HCT116 (cell line): ENCODE measurements around the gene TRAF3.

ENCODE experiments used
- CTCF ChIP-seq, 3 experiments: fragments of 200-600 bp in 1 of 3; sonication (generic) in 1 of 3; IDR thresholded peaks in 2 of 3; conservative IDR thresholded peaks in 1 of 3; 2 replicates each; pipeline ENCODE4 v1.5.1; 2012 to 2017; ENCODE audit warnings: low read depth in 2 of 3, low read length in 2 of 3, antibody characterized with exemption in 1 of 3, borderline replicate concordance in 1 of 3, control low read depth in 1 of 3, mild to moderate bottlenecking in 1 of 3, mixed read lengths in 1 of 3, mixed run types in 1 of 3, moderate library complexity in 1 of 3; ENCODE audit not compliant: insufficient read depth in 1 of 3
- EZH2phosphoT487 ChIP-seq: fragments of 200-600 bp; IDR thresholded peaks from 2 replicates; pipeline ENCODE4 v1.6.1; 2018; ENCODE audit warnings: antibody characterized with exemption, borderline replicate concordance
- FOSL1 ChIP-seq: IDR thresholded peaks from 2 replicates; pipeline ENCODE4 v1.6.1; 2012; ENCODE audit warnings: low read depth
- POLR2A ChIP-seq: IDR thresholded peaks from 2 replicates; pipeline ENCODE4 v1.7.0; 2011; ENCODE audit warnings: borderline replicate concordance; ENCODE audit not compliant: insufficient read depth, insufficient read length; ENCODE audit errors: extremely low read depth
- POLR2AphosphoS5 ChIP-seq: IDR thresholded peaks from 2 replicates; pipeline ENCODE4 v1.6.1; 2011; ENCODE audit warnings: mild to moderate bottlenecking, low read depth, low read length, moderate library complexity
- RAD21 ChIP-seq: IDR thresholded peaks from 2 replicates; pipeline ENCODE4 v1.6.1; 2012; ENCODE audit warnings: low read depth, mild to moderate bottlenecking
- REST ChIP-seq: IDR thresholded peaks from 2 replicates; pipeline ENCODE4 v1.6.1; 2012; ENCODE audit warnings: low read depth
- SP1 ChIP-seq: IDR thresholded peaks from 2 replicates; pipeline ENCODE4 v1.6.1; 2012; ENCODE audit warnings: low read depth
- SRF ChIP-seq: IDR thresholded peaks from 2 replicates; pipeline ENCODE4 v1.6.1; 2012; ENCODE audit warnings: low read depth
- TCF7L2 ChIP-seq: IDR thresholded peaks from 2 replicates; pipeline ENCODE4 v1.7.0; 2011; ENCODE audit warnings: borderline replicate concordance, inconsistent platforms; ENCODE audit not compliant: insufficient read depth, insufficient read length; ENCODE audit errors: extremely low read depth
- YY1 ChIP-seq: IDR thresholded peaks from 2 replicates; pipeline ENCODE4 v1.6.1; 2011; ENCODE audit warnings: low read length, low read depth, moderate library complexity, mild to moderate bottlenecking; ENCODE audit not compliant: insufficient replicate concordance; ENCODE audit errors: extremely low read depth

GRCh38 chr14:102849526-102850379 is 72.5 kb downstream of the TRAF3 start:
- TF ChIP-seq SRF (no peak), CTCF (IDR thresholded peaks at IDR 0.05 in 2 of 3, conservative IDR thresholded peaks at IDR 0.05 in 1 of 3; ENCODE audit: borderline replicate concordance in 1 of 3, insufficient read depth in 1 of 3, low read depth in 2 of 3, low read length in 2 of 3) (no peak), POLR2A (no peak), SP1 (no peak), EZH2phosphoT487 (no peak), YY1 (no peak), REST (no peak), RAD21 (no peak), FOSL1 (no peak), TCF7L2 (no peak), POLR2AphosphoS5 (no peak)
